ENCODE data around the gene P2RY6.

Gene P2RY6

GRCh38 chr11:73296501-73297230, 24.5 kb downstream of the P2RY6 start:
- DNase-seq (ENCODE audit: low read depth in 3 of 3) = no peak

GRCh38 chr11:73297231-73297590, 25.1 kb downstream of the P2RY6 start:
- no peak for DNase-seq (ENCODE audit: low read depth in 3 of 3)

GRCh38 chr11:73297702-73298101, 25.6 kb downstream of the P2RY6 start:
- DNase-seq (ENCODE audit: low read depth in 3 of 3) = no peak

GRCh38 chr11:73298233-73298632, 26.1 kb downstream of the P2RY6 start:
- no peak for DNase-seq (ENCODE audit: low read depth in 3 of 3)

GRCh38 chr11:73299751-73300150, 27.6 kb downstream of the P2RY6 start:
- no peak for DNase-seq (ENCODE audit: low read depth in 3 of 3)

- no peak for DNase-seq (ENCODE audit: low read depth in 3 of 3)
Observed at GRCh38 chr11:73306069-73306841, 34.1 kb downstream of the P2RY6 start.

GRCh38 chr11:73306977-73307322, 34.8 kb downstream of the P2RY6 start:
- DNase-seq (ENCODE audit: low read depth in 3 of 3) = no peak

- peak; percentile 84 to 94 (median 91) for DNase-seq (ENCODE audit: low read depth in 3 of 3)
Observed at GRCh38 chr11:73307323-73308002, 35.3 kb downstream of the P2RY6 start.

GRCh38 chr11:73308003-73308960, 36.1 kb downstream of the P2RY6 start, which contains the start of gene ARHGEF17:
ARHGEF17 (plus strand) TSS chr11:73308276; CDS start chr11:73308639, 363 bp downstream.
- no peak for DNase-seq (ENCODE audit: low read depth in 3 of 3)

- DNase-seq (ENCODE audit: low read depth in 3 of 3) = no peak
Observed at GRCh38 chr11:73308961-73309919, 37.1 kb downstream of the P2RY6 start.

- DNase-seq (ENCODE audit: low read depth in 3 of 3) = no peak
Observed at GRCh38 chr11:73310076-73310475, 37.9 kb downstream of the P2RY6 start.

GRCh38 chr11:73310661-73311393, 38.7 kb downstream of the P2RY6 start:
- DNase-seq (ENCODE audit: low read depth in 3 of 3) = no peak

- no peak for DNase-seq (ENCODE audit: low read depth in 3 of 3)
Observed at GRCh38 chr11:73311394-73311869, 39.3 kb downstream of the P2RY6 start.

- DNase-seq (ENCODE audit: low read depth in 3 of 3) = no peak
Observed at GRCh38 chr11:73312036-73312435, 39.9 kb downstream of the P2RY6 start.

GRCh38 chr11:73312851-73313327, 40.8 kb downstream of the P2RY6 start:
- DNase-seq (ENCODE audit: low read depth in 3 of 3) = no peak

- DNase-seq (ENCODE audit: low read depth in 3 of 3) = no peak
Observed at GRCh38 chr11:73313652-73314051, 41.5 kb downstream of the P2RY6 start.

GRCh38 chr11:73314117-73314961, 42.2 kb downstream of the P2RY6 start:
- no peak for DNase-seq (ENCODE audit: low read depth in 3 of 3)

GRCh38 chr11:73315293-73316020, 43.3 kb downstream of the P2RY6 start:
- DNase-seq (ENCODE audit: low read depth in 3 of 3) = no peak

All from stimulated activated CD4-positive, alpha-beta T cell treated with anti-CD3 and anti-CD28 coated beads, TNF-alpha, amount 100 ng/mL, for 48 hours (primary cell).